HG03442 (cell line): ENCODE data around the gene AFG3L2.

ENCODE experiments used
- ATAC-seq: cut with Tn5 transposase; IDR thresholded peaks from one replicate; pipeline ENCODE4 v1.9.1; 2021; ENCODE audit warnings: mild to moderate bottlenecking, moderate library complexity; ENCODE audit not compliant: unreplicated experiment

Gene AFG3L2

DNA sequence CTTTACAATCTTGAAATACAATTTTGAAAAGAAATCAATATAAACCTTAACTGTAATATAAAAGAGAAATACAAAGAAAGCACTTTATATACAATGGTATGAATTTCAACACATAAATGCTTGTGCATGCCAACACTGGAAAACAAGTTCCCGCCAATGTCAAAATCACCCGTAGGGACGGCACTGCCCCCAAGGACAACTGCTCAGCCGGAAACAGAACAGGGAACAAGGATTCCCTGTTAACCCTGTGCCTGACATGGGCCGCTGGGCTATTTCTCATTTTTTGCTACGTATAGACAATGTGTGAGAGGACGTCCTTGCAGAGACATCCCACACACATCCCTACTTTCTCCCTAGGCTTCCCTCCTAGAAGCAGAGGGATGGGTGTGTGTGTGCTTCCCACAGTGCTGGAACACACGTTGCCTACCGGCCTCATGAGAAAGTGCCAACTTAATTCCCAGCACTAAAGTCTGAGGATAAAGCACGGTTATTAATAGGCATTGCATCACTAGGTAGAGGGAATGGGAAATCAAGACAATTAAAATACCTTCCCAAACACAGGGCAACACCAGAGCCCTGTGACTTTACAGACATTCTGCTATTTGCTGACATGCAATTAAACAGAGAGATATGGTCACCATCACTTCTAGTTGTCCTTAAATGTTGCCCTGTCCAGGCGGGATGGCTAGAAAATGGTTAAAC lies 14.4 kb downstream of the AFG3L2 start:
- no peak for ATAC-seq

DNA sequence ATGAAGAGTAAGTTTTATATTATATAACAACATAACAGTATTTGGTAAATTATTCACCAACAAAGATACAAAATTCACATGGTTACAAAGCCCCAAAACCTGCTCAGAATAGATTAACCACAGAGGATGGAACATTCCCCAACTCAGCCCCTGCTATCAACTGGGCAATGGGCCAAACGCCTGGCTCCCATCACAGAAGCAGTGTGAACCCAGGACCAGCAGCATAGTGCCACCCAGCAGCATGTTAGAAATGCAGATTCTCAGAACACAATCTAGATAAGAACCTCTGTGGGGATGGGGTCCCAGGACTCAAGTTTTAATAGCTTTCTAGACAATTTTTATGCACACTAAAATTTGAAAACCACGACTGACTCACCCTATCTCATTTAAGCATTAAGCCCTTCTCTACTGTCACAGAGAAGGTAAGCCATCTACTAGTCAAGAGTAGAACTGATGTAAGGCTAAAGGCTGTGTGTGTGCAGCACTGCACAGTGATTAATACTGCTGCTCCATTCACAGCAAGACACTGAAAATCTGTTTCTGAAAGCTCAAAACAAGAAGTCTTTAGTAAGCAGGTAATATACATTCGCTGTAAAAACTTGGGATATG lies 15.2 kb downstream of the AFG3L2 start:
- no peak for ATAC-seq

DNA sequence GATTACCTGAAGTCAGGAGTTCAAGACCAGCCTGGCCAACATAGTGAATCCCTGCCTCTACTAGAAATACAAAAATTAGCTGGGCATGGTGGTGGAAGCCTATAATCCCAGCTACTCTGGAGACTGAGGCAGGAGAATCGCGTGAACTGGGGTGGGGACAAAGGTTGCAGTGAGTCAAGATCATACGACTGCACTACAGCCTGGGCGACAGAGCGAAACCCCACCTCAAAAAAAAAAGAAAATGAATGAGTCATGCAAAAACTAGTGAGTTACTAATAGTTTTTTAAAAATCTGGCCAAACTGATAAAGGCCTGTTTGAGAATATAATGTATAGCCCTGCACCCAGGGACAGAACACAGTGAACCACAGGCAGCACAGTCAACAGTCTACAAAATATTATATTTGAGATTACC lies 17.5 kb downstream of the AFG3L2 start:
- ATAC-seq, result no peak

DNA sequence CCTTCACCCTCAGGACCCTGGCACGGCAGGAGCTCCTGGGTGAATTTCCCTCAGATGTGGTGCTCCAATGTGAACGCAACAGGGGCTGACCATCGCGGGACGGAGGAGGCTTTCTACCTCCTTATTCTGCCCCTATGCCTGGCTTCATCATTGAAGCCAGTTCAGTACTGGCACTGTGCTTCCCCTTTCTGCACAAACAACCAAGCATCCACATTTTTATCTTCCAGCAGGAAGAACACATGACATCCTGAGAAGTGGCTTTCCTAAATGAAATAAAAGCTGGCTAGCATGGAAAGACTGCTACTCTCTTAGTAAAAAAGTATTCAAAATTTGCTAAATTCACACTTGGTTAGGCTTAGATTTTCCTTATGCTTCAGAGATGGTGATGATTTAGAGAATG lies 24.8 kb downstream of the AFG3L2 start:
- no peak for ATAC-seq

DNA sequence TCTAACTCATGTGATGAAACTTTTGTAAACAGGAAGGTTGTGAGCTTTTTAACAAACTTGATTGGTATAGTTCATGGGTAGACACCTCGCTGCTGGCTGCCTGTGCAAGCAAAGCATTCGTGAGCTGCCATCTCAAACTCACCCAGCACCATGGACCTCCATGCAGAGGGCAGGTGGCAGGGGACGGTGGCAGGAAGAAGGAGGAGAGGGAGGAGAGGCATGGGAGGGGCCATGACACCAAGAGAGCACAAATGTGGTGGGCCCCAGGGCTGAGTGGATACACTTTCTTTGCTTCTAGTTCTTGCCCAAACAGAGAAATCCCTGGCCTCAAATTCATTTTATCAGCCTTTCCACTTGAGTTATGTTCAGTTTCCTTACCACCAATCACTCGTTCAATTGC lies 29.1 kb downstream of the AFG3L2 start:
- no peak for ATAC-seq

DNA sequence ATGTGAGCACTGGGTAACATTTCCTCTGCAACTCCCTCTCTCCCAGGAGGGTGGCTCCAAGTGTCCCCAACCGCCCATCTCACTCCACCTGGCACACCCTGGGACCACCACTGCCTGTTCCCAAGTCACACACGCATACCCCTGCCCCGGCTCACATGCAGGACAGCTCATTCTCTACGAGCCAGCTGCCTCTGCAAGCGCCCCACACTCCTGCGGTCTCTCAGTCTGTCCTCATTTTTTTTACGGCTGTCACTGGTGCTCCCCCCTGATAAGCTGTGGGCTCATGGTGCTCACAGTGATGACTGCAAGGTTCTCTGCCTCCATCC lies 30.8 kb downstream of the AFG3L2 start:
- no peak for ATAC-seq

DNA sequence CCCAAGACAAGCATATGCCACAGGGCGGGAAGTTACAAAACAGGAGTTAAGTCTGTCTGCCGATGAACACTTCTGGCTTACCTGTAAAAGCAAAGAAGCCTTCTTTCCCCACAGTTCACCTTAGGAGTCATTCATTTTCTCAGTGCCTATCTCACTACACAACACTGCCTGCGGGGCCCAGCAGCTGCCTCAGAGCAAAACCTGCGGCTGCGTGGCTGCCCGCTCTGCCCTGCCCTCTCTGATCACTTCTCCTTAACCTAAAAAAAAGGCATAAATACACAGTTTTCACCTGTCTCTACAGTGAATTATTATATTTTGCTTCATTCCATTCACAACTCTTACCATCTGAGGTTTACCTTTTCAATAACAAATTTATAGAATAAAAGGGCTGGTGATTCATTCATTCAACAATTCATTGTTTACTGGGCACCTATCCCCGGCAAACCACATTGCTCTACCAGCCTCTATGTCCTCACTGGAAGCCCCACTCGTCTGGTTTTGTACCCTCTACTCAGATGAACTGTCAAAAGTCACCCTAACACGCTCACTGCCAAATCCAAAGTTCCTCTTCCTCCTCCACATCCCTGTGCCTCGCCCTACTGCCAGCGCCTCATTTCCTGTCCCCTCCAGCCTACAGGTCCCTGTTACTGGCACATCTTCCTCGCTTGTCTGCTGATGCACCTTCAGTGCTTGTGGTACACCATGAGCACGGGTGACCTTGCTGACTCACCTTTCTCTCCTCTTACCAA lies 31.4 kb downstream of the AFG3L2 start:
- no peak for ATAC-seq

DNA sequence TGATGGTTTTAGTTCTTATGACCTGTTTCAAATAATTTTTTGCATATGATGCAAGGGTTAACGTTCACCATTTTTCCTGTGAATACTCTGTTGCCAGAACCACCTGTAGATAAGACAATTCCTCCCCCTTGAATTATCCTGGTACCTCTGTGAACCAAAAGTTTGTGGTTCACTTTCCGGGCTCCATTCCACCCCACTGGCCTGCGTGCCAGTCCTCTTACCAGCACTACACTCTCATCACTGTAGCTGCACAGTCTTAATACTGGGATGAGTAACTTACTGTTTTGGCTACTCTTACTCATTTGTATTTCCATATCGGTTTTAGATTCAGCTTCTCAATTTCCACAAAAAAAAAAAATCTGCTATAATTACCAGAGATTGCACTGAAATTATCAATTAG lies 34.4 kb downstream of the AFG3L2 start:
- ATAC-seq, result no peak

DNA sequence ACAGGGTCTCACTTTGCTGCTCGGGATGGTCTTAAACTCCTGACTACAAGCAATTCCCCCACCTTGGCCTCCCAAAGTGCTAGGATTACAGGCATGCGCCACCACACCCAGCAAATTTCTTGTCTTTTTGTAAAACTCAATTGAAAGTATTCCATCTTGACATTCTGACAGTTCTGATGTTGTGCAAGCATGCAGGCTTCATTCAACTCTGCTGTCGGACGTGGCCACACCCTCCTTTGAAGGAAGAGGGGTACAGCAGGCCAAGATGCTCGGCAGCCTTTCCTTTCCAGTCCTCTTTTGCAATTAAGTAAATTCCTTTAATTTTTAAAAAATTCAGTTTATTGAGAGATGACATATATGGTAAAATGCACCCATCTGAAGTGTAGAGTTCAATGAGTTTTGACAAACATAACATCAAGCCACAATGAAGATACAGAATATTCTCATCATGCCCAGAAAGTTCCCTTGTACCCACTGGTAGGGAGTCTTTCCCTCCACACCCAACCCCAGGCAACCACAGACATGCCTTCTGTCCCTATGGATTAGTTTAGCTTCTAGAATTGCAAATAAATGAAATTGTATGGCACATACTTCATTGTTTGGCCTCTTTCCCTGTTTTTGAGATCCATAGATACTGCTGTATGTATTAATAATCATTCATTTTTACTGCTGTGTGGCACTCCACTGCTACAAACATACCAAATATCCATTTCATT lies 35.9 kb downstream of the AFG3L2 start:
- ATAC-seq, result no peak

DNA sequence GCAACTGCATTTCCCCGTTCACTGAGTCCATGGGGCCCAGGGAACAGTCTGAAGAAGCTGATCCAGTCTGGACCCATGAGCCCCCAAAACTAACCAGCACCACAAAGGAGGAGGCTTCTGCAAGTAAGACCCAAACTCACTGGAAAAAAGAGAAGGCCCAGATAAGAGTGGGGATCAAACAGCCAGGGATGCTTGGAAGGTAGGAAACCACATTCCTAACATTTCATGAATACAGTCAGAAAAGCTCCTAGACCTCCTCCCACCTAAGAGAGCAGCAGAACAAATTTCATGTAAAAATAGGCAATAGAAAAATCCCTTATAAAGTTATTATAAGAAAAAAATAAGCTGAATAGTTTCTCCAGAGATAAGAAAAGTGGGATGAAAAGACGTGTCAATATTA lies 38.6 kb downstream of the AFG3L2 start:
- ATAC-seq, result no peak

DNA sequence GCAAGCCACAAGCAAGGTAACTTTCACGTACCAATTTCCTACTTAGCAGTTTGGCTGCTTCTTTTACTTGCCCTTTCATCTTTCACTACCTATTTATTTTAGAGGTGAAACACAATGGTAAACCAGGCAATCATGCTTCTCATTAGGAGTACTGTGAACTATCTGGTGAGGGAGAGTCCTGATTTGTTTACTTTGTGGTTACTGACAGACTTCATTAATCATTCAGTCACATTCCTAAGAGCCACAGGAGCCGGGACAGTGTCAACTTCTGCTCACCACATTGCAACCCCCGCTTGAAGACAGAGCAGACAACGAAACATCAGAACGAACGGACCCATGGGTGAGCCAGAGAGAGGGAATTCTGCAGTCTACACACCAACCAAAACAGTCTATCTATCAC lies 40.1 kb downstream of the AFG3L2 start:
- no peak for ATAC-seq

DNA sequence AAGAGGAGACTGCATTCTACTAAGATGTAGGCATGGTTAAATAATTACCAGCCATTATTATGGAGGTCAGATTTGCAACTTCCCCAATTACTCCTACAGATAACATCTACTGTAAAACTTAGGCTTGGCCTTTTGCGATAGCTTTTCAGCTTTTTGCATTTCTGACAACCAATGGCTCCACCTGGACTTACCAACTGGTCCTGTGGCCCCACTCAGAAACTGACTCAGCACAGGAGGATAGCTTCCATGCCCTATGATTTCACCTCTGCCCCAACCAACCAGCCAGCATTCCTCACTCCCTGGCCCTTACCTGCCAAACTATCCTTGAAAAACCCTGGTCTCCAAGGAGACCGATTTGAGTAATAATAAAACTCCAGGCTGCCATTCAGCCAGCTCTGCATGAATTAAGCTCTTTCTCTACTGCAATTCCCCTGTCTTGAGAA lies 40.8 kb downstream of the AFG3L2 start:
- no peak for ATAC-seq

DNA sequence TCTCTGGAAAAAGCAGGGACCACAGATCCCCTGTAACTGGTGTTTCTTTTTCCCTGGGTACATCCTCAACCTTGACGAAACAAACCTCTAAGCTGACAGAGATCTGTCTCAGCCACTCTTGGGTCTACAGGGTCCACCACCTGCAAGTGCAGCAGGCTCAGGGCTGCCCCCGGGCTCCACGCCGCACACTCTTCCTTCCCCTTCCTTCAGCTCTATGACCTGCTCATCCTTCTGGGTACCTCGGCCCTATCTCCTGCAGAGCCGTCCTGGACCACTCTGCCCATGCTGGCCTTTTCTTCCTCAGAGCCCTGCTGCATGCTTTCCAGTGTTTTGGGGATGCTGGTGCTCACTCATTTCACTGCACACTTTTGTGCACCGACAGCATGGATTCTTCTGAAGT lies 41.5 kb downstream of the AFG3L2 start:
- no peak for ATAC-seq

DNA sequence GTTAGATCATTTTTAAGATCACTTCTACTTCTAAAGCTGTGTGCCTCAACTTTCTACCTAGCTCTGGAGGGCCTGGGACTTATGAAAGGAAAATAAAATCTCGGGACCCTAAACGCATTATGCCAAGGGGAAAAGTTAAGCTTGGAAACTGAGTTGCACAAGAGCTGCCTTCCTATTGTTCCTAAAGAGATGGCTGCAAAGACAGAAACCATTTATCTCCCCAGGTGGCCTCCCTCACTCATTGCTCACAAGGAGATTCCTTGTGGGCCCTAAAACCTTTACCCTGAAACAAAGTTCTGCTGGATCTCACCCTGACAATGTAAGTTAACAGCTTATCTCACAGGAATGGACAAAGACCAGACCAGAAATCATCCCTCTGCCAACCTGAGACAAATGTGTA lies 42.2 kb downstream of the AFG3L2 start:
- ATAC-seq, result no peak

DNA sequence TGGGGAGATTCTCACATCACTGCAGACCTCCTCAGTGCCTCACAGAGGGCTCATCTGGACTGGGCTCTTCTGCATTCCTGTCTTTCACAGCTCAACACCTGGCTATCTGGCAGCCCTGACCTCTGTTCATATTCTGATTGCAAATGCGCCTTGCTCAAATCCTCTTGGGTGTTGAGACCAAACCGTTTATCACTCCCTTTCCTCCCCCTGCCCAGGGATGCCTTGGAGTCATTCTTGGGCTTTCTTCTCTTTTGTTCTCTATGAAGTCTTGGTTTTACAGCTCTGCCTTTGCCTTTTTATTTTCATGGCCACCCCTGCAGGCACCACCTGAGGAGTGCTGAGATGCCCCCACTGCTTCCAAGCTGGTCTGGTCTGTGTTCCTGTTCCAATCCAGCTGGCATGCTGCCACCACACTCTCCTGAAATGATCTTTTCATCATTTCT lies 42.6 kb downstream of the AFG3L2 start:
- ATAC-seq, result no peak

DNA sequence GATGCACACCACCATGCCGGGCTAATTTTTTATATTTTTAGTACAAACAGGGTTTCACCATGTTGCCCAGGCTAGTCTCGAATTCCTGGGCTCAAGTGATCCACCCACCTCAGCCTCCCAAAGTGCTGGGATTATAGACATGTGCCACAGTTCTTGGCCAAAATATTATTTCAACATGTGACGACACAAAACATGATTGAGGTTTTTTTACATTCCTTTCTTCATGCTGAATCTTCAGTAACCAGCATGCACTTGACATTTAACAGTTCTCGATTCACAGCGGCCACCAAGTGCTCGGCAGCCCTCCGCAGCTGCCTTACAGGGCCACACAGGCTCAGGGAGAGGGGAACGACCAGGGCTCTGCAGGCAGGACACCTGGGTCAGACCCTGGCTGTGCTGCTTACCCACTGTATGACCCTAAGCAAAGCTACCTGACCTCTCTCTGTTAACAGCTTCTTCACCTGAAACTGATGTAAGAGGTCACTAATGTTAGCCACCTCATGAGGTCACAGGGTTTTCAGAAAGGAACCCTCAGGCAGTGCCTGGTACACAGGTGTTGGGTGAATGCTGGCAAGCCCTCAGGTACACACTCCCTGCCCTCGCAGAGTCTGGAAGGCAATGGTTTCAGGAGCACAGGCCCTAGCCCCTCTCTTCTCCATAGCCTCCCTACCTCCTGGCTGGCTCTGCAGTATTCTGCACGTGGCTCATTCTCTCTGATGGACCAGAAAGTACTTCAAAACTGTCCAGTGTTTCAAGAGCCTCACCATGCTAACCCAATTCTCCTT lies 43.3 kb downstream of the AFG3L2 start:
- ATAC-seq, result no peak

DNA sequence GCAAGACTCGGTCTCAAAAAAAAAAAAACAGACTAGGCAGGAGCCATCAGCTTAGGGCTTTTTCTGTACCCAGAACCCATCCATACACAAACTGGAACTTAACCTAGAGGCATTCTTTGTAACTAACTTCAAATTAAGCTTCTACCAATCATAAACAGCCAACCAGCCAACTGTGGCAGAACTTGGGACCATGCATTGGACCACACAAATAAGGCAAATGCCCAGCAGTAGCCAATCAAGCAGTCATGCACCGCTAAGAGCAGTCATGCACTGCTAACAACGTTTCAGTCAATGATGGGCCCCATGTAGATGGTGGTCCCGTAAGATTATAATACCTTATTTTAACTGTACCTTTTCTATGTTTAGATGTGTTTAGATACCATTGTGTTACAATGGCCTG lies 46.3 kb downstream of the AFG3L2 start:
- ATAC-seq, result no peak

DNA sequence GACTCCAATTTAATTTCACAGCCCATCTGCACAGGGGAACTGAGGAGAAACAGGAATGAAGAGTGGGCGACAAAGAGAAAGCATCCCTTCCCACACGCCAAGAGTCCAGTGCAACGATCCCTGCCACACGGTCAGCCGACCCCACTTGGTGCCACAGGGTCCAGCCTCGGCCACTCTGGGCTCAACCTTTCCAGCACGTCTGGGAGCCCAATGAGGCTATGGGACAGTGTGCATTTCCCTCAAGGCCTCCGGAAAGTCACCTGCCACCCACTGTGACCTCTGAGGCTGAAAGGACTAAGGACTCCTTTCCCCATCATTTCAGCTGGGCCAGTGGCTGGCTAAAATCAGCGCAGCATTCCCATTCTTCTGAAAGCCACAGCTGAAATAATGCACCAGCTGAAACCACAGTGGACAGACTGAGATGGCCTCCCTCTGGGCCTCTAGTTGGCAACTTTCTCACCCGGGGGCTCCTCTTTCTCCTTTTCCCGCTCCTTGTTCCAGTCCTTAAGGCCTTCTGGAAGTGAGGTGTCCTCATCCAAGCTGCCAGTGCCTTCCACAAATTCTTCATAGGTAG lies 47.8 kb downstream of the AFG3L2 start:
- no peak for ATAC-seq

DNA sequence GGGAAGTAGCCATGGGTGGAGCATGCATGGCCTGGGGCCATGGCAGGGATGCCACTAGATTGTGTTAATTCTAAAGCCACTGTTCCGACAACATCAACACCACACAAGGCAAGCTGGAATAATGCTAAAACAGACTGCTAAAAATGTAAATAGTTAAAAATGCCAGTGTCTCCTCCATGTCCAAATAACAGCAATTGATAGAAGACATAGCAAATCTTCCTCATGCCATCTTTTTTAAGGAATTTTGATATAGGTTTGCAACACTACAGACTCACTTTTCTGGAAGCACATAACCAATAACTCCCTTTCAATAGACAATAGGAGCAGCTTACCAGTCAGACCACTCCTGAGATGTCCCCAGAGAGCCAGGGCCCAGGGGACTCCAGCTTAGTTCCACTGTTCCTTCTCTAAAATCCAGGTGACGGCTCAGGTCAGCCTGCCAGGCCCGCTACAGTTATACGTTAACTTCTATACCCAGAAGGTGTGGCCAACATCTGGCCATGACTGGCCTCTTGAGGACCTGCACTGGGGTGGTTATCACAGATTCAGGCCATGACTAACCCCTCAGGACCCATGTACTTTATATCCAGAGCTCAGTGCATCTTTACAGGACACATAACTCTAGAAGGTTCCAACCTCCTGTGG lies 48.7 kb downstream of the AFG3L2 start:
- ATAC-seq, result no peak
